ENCODE data around the gene C16orf95. TPM values are rescaled to one million over a fixed set of nuclear protein-coding genes. Genes with fewer than 3 reads are reported as not detected.

C16orf95 gene
- total and polyA plus RNA-seq, 12 donors = 0.67 to 9.9 (median 5.3) TPM

DNA sequence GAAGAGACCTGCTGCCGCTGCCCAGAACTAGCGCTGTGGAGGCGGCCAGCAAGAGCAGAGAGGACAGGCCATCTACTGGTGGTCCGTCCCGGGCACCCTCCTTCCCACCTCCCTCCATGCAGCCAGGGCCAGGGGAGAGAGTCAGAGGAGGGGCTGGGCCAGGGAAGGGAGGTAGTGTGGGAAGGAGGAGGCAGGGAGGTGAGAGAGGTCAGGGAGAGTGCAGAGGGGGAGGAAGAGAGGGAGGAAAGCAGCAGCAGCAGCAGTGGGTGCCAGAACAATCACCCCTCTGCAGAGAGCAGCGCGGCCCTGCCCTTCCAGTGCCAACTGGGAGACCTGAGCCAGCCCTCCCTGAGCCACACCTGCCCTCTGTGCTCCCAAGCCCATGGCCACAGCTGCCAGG, 6.6 kb downstream of the C16orf95 start:
- Histone ChIP-seq H3K36me3 (replicated peaks in 1 of 2) (no peaks in the 10 kb centered on the region), H3K4me3 (no peak overlapping the region), H3K4me1 (replicated peaks in 1 of 2) (no peaks in the 10 kb centered on the region), H3K27ac (no peak overlapping the region), H3K9me3 (replicated peaks in 1 of 3) (no peaks in the 10 kb centered on the region), H3K27me3 (no peaks in the 10 kb centered on the region)
- TF ChIP-seq POLR2A (IDR thresholded peaks at IDR 0.05) (no peak), CTCF (IDR thresholded peaks at IDR 0.05) (no peak)
- 79 to 86% (median 83%) methylated on average over 5 to 7 of the region's 7 CpGs for whole genome bisulfite sequencing, 4 donors
- intact Hi-C loops (cut with DNase I) = loop anchor here in 1 of 2 donors (10.0 kb wide), 1 partner anchor 324 kb away; no protein-coding TSS in a partner anchor
- DNase-seq = no peak

DNA sequence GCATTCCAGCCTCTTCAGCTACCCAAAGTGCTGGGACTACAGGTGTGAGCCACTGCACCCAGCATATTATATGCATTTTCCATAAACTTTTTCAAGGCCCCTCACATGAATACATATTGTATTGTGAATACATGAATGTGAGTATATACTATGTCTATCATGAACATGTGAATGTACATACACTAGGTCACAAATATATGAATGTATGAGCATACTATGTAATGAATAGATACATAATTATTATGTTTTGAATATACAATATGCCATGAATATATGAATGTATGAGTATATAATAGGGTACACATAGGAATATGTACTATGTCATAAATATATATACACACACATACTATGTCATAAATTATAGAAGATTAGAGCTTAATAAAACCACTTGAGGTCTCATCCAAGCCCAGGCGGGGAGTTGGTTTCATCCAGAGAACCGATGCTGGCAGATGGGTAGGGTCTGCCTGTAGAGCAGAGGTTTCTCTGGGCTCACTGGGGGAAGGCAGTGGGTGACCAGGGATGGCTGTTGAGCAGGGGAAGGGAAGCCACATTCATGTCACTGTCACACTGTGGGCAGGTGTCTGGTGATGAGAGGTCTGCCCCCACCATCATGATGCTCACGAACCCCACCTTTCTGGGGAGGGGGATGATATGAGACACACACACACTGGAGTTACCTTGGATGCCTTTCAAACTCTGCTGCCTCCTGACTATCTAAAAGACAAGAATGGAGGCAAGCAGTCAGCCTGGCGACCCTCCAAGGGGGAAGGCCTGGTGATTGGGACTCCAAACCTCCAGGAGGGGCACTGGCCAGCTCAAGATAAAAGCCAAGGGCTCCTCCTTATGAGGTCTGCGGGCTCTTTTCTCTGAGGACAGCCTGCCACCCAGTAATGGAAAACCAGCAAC, 7.3 kb downstream of the C16orf95 start:
- Histone ChIP-seq H3K4me3 (no peak overlapping the region), H3K36me3 (replicated peaks in 1 of 2) (no peaks in the 10 kb centered on the region), H3K27me3 (no peaks in the 10 kb centered on the region), H3K27ac (no peak overlapping the region), H3K4me1 (replicated peaks in 1 of 2) (no peaks in the 10 kb centered on the region), H3K9me3 (replicated peaks in 1 of 3) (no peaks in the 10 kb centered on the region)
- WGBS, 4 donors = 65 to 93% (median 79%) methylated on average over 4 to 5 of the region's 5 CpGs
- DNase-seq = no peak
- TF ChIP-seq CTCF (IDR thresholded peaks at IDR 0.05) (no peak), POLR2A (IDR thresholded peaks at IDR 0.05) (no peak)
- intact Hi-C loops (cut with DNase I) = loop anchor here in 1 of 2 donors (10.0 kb wide), 1 partner anchor 325 kb away; no protein-coding TSS in a partner anchor

GRCh38 chr16:87308826-87309225, 8.4 kb downstream of the C16orf95 start:
- Histone ChIP-seq H3K4me1 (replicated peaks in 1 of 2) (no peaks in the 10 kb centered on the region), H3K27me3 (no peaks in the 10 kb centered on the region), H3K36me3 (replicated peaks in 1 of 2) (no peaks in the 10 kb centered on the region), H3K27ac (no peak overlapping the region), H3K4me3 (no peak overlapping the region), H3K9me3 (replicated peaks in 1 of 3) (no peaks in the 10 kb centered on the region)
- no peak for DNase-seq
- intact Hi-C loops (cut with DNase I) = no loop called here
- TF ChIP-seq POLR2A (IDR thresholded peaks at IDR 0.05) = no peak
- TF ChIP-seq CTCF (IDR thresholded peaks at IDR 0.05) = no peak
- WGBS, 4 donors = 67 to 100% (median 79%) methylated on average over 4 of the region's 4 CpGs

DNA sequence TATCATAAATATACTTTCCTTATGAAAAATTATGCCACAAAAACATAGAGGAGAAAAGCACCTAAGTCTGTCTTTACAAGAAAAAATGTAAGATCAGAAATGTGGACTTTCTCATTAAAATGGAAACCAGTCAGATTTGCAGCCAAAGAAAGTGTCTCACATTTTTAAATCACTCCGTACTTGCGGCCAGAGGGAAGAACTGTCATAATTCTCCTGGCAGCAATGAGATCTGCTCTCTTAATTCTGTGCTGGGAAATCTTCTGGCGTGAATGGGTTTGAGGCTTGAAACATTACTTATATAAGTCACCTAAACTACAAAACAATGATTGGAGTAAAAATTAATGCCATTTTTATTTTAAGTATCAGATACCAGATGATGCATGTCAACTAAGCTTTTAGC, 10.7 kb downstream of the C16orf95 start:
- 89 to 92% (median 91%) methylated on average over 3 of the region's 3 CpGs for WGBS, 4 donors
- intact Hi-C loops (cut with DNase I) = no loop called here

More for the DNA sequence above, 10.7 kb downstream of the C16orf95 start:
- TF ChIP-seq CTCF (IDR thresholded peaks at IDR 0.05) = no peak
- TF ChIP-seq POLR2A (IDR thresholded peaks at IDR 0.05) = no peak
- no peak overlapping the region for H3K4me3 ChIP-seq
- no peak overlapping the region for H3K27ac ChIP-seq
- DNase-seq = no peak
- H3K27me3 ChIP-seq = no peaks in the 10 kb centered on the region
- no peaks in the 10 kb centered on the region for H3K4me1 ChIP-seq (replicated peaks in 1 of 2)
- no peaks in the 10 kb centered on the region for H3K36me3 ChIP-seq (replicated peaks in 1 of 2)
- no peaks in the 10 kb centered on the region for H3K9me3 ChIP-seq (replicated peaks in 1 of 3)
